BLaER1 treated with 17β-estradiol and CSF1 and Interleukin-3, amounts not matched to agents 10 nM and 100 nM (cell line): ENCODE results near the gene TRPV5.

Experiments used
- H3K27ac ChIP-seq, 11 experiments: shearing (Covaris generic); formaldehyde crosslinking; 2 replicates each; pipeline ENCODE4 v1.8.1; 2022
- H3K27me3 ChIP-seq, 11 experiments: shearing (Covaris generic); formaldehyde crosslinking; 2 replicates each; pipeline ENCODE4 v1.8.1; 2022
- H3K36me3 ChIP-seq, 11 experiments: shearing (Covaris generic); formaldehyde crosslinking; 2 replicates each; pipeline ENCODE4 v1.8.1; 2022
- H3K4me1 ChIP-seq, 10 experiments: shearing (Covaris generic); formaldehyde crosslinking; 2 replicates each; pipeline ENCODE4 v1.8.1; 2022
- H3K4me2 ChIP-seq, 11 experiments: shearing (Covaris generic); formaldehyde crosslinking; 2 replicates each; pipeline ENCODE4 v1.8.1; 2022
- H3K4me3 ChIP-seq, 10 experiments: shearing (Covaris generic); formaldehyde crosslinking; 2 replicates each; pipeline ENCODE4 v1.8.1; 2022
- H3K9ac ChIP-seq, 11 experiments: shearing (Covaris generic); formaldehyde crosslinking; 2 replicates each; pipeline ENCODE4 v1.8.1; 2022
- H3K9me3 ChIP-seq, 11 experiments: shearing (Covaris generic); formaldehyde crosslinking; replicated peaks in 1 of 11; 2 replicates each; pipeline ENCODE4 v1.8.1; 2022
- H4K20me1 ChIP-seq, 11 experiments: shearing (Covaris generic); formaldehyde crosslinking; 2 replicates each; pipeline ENCODE4 v1.8.1; 2022
- Cebpa-rat ChIP-seq, 11 experiments: shearing (Covaris generic); IDR thresholded peaks; 2 replicates each; pipeline ENCODE4 v1.8.1; 2022

The TRPV5 gene

DNA sequence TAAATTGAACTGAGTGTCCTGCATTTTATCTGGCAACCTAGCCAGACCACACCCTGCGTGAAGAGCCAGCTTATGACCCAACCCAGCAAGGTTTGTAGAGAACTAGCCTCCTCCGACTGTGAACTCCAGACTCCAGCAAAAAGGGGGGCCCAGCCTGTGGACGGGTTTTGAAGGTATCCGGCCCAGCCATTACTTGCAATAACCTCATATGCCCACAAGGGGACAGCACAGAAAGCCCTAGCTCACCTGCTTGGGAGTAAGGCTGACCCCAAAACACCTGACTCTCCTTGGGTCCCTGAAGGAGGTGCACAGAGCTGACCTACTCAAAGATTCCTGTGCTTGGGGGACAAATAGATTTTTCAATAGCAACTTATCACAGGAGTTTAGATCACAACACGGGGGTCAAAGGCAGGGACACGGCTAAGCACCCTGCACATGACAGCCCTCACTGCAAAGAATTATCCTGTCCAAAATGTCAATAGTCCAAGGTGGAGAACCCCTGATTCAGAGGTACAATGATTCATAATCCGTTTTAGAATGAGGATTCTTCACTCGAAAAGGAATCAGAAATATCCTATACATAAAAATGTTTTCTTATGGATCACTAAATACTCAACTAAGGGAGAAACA is 52.6 kb downstream of the TRPV5 start:
- H3K4me3 ChIP-seq = no peak overlapping the region
- H3K9ac ChIP-seq = no peak overlapping the region
- H3K4me1 ChIP-seq = peaks cover 0 to 7% (median 0%) of the 10 kb centered on the region in 10 experiments; a peak in 1 of 20 replicates
- no peaks in the 10 kb centered on the region for H3K27me3 ChIP-seq
- no peaks in the 10 kb centered on the region for H3K36me3 ChIP-seq
- no peak for TF ChIP-seq Cebpa-rat (IDR thresholded peaks at IDR 0.05)
- H3K9me3 ChIP-seq = no peaks in the 10 kb centered on the region
- H3K4me2 ChIP-seq = no peak overlapping the region
- H3K27ac ChIP-seq = no peak overlapping the region
- no peaks in the 10 kb centered on the region for H4K20me1 ChIP-seq

DNA sequence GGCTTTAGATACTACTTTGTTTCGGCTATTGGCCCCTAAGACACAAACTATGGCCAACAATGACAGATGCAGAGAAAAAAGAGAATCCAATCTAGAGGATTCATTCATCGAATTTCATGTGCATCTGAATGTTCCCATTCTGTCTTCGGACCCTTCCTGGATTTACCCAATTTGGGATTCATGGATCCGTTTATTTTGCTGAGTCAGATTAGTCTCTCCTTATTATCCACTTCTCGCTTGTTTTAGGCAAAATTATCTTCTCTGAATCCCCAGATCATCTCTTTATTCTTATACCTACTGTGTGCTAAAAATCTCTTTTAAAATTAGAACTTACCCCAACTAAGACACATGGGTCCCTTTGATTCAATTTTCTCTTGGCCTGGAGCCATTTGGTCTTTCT is 54.5 kb downstream of the TRPV5 start:
- TF ChIP-seq Cebpa-rat (IDR thresholded peaks at IDR 0.05) = no peak
- Histone ChIP-seq H3K4me1 (peaks cover 0 to 2% (median 0%) of the 10 kb centered on the region in 10 experiments; a peak in 1 of 20 replicates), H4K20me1 (no peaks in the 10 kb centered on the region), H3K9me3 (peaks cover 0 to 9% (median 0%) of the 10 kb centered on the region in 11 experiments; a peak in 1 of 22 replicates), H3K4me3 (no peak overlapping the region), H3K27me3 (no peaks in the 10 kb centered on the region), H3K9ac (no peak overlapping the region), H3K4me2 (no peak overlapping the region), H3K27ac (no peak overlapping the region), H3K36me3 (no peaks in the 10 kb centered on the region)

DNA sequence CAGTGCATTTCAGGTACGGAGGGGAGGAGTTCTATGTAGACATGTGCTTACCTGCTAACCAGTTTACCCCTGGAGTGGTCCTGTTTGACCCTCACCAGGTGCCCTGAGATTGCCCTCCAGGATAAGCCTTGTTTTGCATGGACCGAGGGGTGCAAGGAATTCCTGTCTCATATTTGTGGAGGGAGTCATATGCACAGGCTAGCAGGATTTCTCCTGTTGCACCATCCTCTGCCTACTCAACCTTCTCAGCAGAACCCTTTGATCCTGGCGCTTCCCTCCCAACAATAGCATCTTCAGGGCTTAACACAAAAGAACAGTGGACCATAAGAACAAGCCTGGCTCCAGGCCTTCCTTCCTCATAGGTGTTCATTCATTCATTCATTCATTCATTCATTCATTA is 55.2 kb downstream of the TRPV5 start:
- Histone ChIP-seq H4K20me1 (no peaks in the 10 kb centered on the region), H3K4me3 (no peak overlapping the region), H3K4me2 (no peak overlapping the region), H3K27me3 (no peaks in the 10 kb centered on the region), H3K36me3 (no peaks in the 10 kb centered on the region), H3K9ac (no peak overlapping the region), H3K27ac (no peak overlapping the region), H3K4me1 (no peaks in the 10 kb centered on the region), H3K9me3 (peaks cover 0 to 9% (median 0%) of the 10 kb centered on the region in 11 experiments; a peak in 1 of 22 replicates)
- TF ChIP-seq Cebpa-rat (IDR thresholded peaks at IDR 0.05) = no peak

DNA sequence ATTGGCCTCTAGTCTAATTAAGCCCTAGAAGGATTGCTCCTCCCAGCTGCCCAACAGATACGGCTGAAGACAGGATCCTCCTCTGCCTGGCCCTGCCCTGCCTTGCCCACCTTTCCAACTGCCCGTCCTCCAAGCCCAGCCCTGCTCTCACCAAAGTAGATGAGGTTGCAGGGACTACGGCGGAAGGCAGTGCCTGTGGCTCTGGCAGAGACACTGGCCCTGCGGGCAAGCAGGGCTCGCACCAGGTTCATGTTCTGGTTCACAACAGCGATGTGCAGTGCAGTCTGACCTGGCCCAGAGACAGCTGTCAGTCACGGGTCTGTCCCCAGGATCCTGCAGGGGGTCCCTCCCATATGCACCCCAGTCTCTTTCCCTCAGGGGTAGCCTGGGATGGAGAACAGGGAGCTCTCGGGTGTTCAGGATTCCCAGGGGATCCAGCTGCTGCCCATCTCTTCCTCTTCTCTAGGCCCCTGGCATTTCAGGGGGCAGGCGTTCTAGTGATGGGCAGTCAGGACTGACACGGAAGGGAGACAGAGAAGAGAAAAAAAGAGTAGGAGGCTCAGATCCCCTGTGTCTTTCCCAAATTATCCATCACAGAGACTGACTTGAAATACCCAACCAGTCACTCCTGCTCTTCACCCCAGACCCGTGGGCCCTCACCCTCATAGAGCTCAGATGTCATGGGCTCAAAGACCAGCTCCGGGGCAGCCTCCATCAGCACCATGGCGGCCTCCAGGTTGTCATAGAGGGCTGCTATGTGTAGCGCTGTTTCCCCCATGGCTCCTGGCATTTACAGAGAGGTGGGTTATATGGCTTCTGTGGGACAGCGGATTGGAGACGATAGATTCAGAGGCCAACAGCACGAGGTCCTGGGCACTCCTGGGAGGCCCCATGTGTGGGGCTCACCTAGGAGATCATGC is 56.3 kb downstream of the TRPV5 start:
- Histone ChIP-seq H3K4me2 (no peak overlapping the region), H3K4me3 (no peak overlapping the region), H3K27me3 (no peaks in the 10 kb centered on the region), H3K9ac (no peak overlapping the region), H3K4me1 (no peaks in the 10 kb centered on the region), H3K36me3 (no peaks in the 10 kb centered on the region), H3K27ac (no peak overlapping the region), H3K9me3 (peaks cover 0 to 9% (median 0%) of the 10 kb centered on the region in 11 experiments; a peak in 1 of 22 replicates), H4K20me1 (no peaks in the 10 kb centered on the region)
- TF ChIP-seq Cebpa-rat (IDR thresholded peaks at IDR 0.05) = no peak

DNA sequence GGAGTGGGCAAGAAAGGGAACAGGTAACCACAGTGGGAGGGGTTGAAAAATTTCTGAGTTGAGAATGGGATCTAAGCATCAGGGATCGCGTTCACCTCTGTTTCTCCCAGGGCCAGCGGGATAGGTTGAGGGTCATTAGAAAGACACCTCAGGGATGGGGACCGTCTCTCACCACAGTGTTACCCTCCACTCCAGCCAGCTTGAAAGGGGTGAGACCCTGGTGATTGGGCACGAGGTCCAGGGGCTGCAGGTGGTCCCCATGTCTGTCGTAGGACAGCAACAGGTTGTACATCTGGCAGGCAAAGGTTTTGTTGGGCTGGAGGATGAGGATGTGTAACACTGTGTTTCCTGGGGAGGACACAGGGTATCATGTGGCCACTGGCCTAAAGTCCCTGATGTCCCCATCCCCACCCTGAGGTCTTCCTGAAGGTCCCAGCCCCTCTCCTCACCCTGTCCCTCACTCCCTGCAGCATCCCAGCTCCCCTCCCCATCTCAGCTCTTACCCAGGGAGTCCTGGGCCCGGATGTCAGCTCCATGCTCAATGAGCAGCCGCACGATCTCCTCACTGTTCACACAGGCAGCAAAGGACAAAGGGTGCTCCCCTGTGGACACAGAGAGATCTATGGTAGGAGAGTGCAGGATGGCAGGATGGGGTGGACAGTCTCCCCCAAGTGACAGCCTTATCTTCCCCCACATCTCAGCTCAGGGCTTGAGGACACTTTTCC is 57.1 kb downstream of the TRPV5 start:
- Histone ChIP-seq H3K4me2 (no peak overlapping the region), H3K9ac (no peak overlapping the region), H3K27me3 (no peaks in the 10 kb centered on the region), H4K20me1 (no peaks in the 10 kb centered on the region), H3K4me1 (no peaks in the 10 kb centered on the region), H3K9me3 (peaks cover 0 to 9% (median 0%) of the 10 kb centered on the region in 11 experiments; a peak in 1 of 22 replicates), H3K27ac (no peak overlapping the region), H3K4me3 (no peak overlapping the region), H3K36me3 (no peaks in the 10 kb centered on the region)
- no peak for TF ChIP-seq Cebpa-rat (IDR thresholded peaks at IDR 0.05)

DNA sequence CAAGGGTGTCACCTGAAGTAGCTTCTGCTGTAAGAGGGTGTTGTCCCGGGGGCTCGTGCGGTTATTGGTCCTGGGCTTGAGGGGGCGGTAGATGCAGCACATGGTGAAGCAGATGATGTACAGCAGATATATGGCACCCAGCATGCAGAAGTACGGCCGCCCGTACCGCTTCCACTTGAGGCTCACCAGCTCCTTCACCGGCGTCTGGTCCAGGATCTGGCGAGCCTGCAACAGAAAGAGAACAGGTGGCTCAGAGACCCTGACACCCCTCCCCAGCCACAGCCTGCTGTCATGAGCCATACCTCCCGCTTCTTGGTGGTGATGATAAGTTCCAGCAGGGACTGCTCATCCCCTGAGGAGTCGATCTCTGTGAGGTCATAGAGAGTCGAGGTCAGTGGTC is 58.1 kb downstream of the TRPV5 start:
- Histone ChIP-seq H3K9ac (no peak overlapping the region), H3K9me3 (peaks cover 0 to 9% (median 0%) of the 10 kb centered on the region in 11 experiments; a peak in 1 of 22 replicates), H4K20me1 (no peaks in the 10 kb centered on the region), H3K36me3 (no peaks in the 10 kb centered on the region; a peak in 1 of 22 replicates), H3K27me3 (no peaks in the 10 kb centered on the region), H3K4me3 (no peak overlapping the region), H3K4me1 (no peaks in the 10 kb centered on the region), H3K4me2 (no peak overlapping the region), H3K27ac (no peak overlapping the region)
- no peak for TF ChIP-seq Cebpa-rat (IDR thresholded peaks at IDR 0.05)

DNA sequence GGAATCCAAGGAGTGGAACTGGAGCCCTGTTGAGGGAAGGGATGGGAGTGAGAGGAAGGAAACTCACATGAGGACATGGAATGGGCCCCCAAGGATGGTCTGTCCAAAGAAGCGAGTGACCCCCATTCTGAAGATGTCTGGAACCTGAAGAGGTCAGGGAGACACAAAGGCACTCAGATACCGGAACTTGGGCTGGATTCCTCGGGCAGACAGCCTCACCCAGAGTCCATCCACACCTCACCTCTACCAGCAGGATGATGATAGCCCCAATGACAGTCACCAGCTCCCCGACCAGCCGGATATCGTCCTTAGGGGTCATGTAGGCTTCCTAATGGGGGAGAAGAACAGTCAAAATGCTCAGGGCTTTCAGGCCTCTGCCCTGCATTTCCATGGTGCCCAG is 58.7 kb downstream of the TRPV5 start:
- Histone ChIP-seq H3K9ac (no peak overlapping the region), H3K27me3 (no peaks in the 10 kb centered on the region), H3K36me3 (no peaks in the 10 kb centered on the region; a peak in 1 of 22 replicates), H3K9me3 (peaks cover 0 to 9% (median 0%) of the 10 kb centered on the region in 11 experiments; a peak in 1 of 22 replicates), H3K4me2 (no peak overlapping the region), H4K20me1 (no peaks in the 10 kb centered on the region), H3K4me1 (no peaks in the 10 kb centered on the region), H3K27ac (no peak overlapping the region), H3K4me3 (no peak overlapping the region)
- TF ChIP-seq Cebpa-rat (IDR thresholded peaks at IDR 0.05) = no peak

DNA sequence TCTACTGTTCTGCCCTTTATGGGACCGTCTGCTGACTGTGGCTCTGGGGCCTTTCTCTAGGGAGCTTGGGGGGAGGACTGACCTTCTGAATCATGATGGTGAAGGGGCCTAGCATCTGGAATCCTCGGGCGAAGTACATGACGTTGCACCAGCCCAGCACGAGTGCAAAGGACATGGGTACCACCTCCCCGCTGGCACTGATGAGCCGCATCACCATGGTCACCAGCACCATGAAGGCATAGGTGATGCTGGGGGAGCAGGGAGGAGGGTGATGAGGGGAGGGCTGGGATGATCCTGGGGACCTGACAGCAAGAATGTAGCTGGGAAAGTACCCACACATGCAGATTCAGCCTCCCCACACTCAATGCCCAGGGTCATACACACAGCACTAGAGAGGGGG is 59.1 kb downstream of the TRPV5 start:
- Histone ChIP-seq H3K27me3 (no peaks in the 10 kb centered on the region), H3K4me3 (no peak overlapping the region), H3K9me3 (peaks cover 0 to 9% (median 0%) of the 10 kb centered on the region in 11 experiments; a peak in 1 of 22 replicates), H3K4me2 (no peak overlapping the region), H3K27ac (no peak overlapping the region), H3K36me3 (no peaks in the 10 kb centered on the region; a peak in 1 of 22 replicates), H3K9ac (no peak overlapping the region), H4K20me1 (no peaks in the 10 kb centered on the region), H3K4me1 (no peaks in the 10 kb centered on the region)
- no peak for TF ChIP-seq Cebpa-rat (IDR thresholded peaks at IDR 0.05)

DNA sequence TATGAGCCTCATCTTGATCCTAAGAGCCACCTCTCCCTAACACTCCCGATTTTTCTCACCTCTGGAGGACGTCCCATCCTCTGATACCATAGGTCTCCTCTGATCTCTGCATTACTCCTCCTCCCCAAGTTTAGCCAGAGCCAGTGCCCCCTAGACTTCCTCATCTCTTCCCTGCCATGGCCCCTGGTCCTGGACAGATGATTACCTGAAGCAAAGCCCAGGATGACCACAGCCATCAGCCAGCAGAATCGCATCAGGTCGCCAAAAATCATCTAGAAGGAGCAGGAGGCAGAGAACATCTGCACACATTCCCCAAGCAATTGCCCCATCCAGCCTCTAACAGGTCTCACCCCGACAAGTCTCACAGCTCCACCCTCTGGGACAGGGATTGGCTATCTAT is 59.7 kb downstream of the TRPV5 start:
- no peak overlapping the region for H3K9ac ChIP-seq
- H3K4me3 ChIP-seq = no peak overlapping the region
- no peak overlapping the region for H3K27ac ChIP-seq
- H4K20me1 ChIP-seq = no peaks in the 10 kb centered on the region
- no peak for TF ChIP-seq Cebpa-rat (IDR thresholded peaks at IDR 0.05)
- H3K4me1 ChIP-seq = no peaks in the 10 kb centered on the region
- H3K27me3 ChIP-seq = no peaks in the 10 kb centered on the region
- H3K36me3 ChIP-seq = no peaks in the 10 kb centered on the region; a peak in 1 of 22 replicates
- H3K9me3 ChIP-seq = peaks cover 0 to 9% (median 0%) of the 10 kb centered on the region in 11 experiments; a peak in 1 of 22 replicates
- no peak overlapping the region for H3K4me2 ChIP-seq
